ENCODE measurements around the gene USP27X. TPM values are rescaled to one million over a fixed set of nuclear protein-coding genes. Genes with fewer than 3 reads are reported as not detected.

USP27X gene
- total RNA-seq, 2 donors from 2014 or later = 1.0 to 2.4 TPM

DNA sequence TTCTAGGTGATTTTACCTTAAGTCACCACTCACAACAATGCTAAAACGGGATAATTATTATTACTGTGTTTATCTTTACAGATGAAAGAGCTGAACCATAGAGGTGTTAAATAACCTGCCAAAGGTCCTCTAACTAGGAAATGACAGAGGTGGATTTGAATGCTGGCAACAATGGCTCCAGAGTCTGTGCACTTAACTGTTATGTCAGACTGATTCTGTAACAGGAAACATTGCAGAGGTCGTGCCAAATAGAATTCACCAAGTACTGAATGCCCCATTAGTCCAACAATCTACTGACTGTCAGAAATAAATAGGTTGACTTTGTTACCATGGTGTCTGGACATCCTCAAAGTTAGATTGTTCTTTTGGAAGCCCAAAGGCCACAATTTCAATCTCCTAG is 20.9 kb upstream of the USP27X start:
- Histone ChIP-seq H3K4me3 (no peak overlapping the region), H3K27ac (no peak overlapping the region), H3K9me3 (no peaks in the 10 kb centered on the region), H3K36me3 (no peaks in the 10 kb centered on the region), H3K27me3 (no peaks in the 10 kb centered on the region), H3K4me1 (no peaks in the 10 kb centered on the region)
- DNase-seq (ENCODE audit: low spot score) = no peak
- TF ChIP-seq, protein P1, sequence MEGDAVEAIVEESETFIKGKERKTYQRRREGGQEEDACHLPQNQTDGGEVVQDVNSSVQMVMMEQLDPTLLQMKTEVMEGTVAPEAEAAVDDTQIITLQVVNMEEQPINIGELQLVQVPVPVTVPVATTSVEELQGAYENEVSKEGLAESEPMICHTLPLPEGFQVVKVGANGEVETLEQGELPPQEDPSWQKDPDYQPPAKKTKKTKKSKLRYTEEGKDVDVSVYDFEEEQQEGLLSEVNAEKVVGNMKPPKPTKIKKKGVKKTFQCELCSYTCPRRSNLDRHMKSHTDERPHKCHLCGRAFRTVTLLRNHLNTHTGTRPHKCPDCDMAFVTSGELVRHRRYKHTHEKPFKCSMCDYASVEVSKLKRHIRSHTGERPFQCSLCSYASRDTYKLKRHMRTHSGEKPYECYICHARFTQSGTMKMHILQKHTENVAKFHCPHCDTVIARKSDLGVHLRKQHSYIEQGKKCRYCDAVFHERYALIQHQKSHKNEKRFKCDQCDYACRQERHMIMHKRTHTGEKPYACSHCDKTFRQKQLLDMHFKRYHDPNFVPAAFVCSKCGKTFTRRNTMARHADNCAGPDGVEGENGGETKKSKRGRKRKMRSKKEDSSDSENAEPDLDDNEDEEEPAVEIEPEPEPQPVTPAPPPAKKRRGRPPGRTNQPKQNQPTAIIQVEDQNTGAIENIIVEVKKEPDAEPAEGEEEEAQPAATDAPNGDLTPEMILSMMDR (IDR thresholded peaks at IDR 0.05) = no peak

DNA sequence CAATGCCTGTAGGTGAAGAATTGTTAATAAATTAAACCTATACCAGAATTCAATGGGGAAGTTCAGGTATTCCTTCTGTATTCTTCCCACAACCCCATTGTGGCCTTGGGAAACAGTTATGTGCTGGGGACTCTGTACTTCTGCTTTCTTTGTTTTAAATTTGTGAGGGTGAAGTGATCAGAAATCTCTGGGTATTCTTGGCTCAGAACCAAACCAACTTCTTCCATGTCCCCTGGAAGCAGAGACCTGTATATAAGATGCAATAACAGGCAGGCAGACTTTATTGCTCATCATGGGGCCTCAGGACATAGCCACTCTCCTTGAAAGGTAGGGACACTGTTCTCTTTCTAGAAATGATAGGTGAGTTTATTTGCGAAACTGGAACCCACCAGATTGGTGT is 19.8 kb upstream of the USP27X start:
- Histone ChIP-seq H3K27ac (no peak overlapping the region), H3K4me1 (no peaks in the 10 kb centered on the region), H3K27me3 (no peaks in the 10 kb centered on the region), H3K36me3 (no peaks in the 10 kb centered on the region), H3K9me3 (no peaks in the 10 kb centered on the region), H3K4me3 (no peak overlapping the region)
- TF ChIP-seq, protein P1 (IDR thresholded peaks at IDR 0.05) = no peak
- no peak for DNase-seq (ENCODE audit: low spot score)

DNA sequence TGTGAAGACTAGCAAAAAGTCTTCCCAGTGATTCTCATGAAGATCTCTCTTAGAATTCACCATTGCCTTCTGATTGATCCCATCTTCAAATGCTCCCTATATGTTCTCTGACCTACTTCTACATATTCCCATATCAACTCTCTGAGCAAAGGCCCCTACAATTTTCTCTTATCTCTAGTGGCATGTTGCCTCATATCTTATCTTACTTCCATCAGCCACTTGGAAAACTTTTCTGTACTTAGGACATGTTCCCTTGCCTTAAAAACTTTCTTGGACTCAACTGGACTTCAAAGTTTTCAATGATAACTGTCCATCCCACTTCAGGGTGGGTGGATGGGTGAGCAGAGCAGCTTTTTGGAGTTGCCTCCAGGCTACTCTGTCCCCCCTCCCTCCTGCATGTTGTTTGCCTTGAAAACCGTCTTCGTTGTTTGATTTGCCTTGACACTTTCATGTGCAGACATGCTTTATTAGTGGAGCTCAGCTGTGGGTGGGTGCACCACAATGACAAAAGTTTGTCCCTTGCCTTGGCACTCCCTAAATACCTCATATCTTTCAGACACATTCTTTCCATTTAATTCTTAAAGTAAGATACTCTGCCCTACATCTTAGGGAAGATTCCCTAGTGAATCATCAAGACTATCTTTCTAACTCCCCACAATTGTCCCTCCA is 18.3 kb upstream of the USP27X start:
- H3K9me3 ChIP-seq = no peaks in the 10 kb centered on the region
- H3K27me3 ChIP-seq = no peaks in the 10 kb centered on the region
- no peak for DNase-seq (ENCODE audit: low spot score)
- no peaks in the 10 kb centered on the region for H3K36me3 ChIP-seq
- no peak overlapping the region for H3K4me3 ChIP-seq
- H3K4me1 ChIP-seq = no peaks in the 10 kb centered on the region
- no peak overlapping the region for H3K27ac ChIP-seq
- TF ChIP-seq, protein P1 (IDR thresholded peaks at IDR 0.05) = no peak

DNA sequence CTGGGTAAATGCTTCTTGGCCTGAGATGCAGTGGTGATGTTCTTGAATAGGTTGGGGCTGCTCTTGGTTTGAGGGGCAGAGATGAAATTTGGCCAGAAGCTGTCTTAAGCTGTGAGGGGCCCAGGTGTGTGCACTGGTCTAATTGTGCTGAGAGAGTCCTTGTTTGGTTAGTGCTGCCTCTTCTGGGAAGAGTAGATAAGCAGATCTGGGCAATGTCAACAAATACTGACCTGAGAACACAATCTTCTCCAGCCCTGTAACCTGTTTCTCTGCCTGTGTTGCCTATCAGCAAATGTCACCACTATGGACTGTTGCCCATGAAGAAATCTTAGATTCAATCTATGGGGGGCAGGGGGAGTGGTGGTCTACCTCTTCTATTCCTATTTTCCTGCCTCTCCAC is 17.2 kb upstream of the USP27X start:
- DNase-seq (ENCODE audit: low spot score) = no peak
- Histone ChIP-seq H3K4me1 (no peaks in the 10 kb centered on the region), H3K36me3 (no peaks in the 10 kb centered on the region), H3K4me3 (no peak overlapping the region), H3K27me3 (no peaks in the 10 kb centered on the region), H3K27ac (no peak overlapping the region), H3K9me3 (no peaks in the 10 kb centered on the region)
- TF ChIP-seq, protein P1 (IDR thresholded peaks at IDR 0.05) = no peak

DNA sequence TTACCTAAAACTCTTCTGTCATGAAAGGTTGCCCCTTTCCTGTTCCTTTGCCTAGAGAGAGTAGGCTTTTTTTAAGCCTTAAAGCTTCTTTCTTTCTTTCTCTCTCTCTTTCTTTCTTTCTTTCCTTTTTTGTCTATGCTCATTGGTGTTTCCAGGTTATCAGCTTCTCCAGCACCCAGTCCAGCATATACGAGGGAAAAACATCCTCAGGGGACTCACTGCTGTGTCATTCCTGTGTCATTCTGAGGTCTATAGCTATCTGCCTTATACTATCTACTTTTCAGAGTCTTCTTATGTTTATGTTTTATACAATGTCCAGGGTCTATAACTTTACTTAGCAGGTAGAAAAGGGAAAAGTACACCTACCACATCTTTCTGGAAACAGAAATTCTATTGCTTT is 10.5 kb upstream of the USP27X start:
- no peak overlapping the region for H3K27ac ChIP-seq
- no peaks in the 10 kb centered on the region for H3K9me3 ChIP-seq
- TF ChIP-seq, protein P1 (IDR thresholded peaks at IDR 0.05) = no peak
- DNase-seq (ENCODE audit: low spot score) = no peak
- no peak overlapping the region for H3K4me3 ChIP-seq
- no peaks in the 10 kb centered on the region for H3K36me3 ChIP-seq
- peaks cover 0 to 3% of the 10 kb centered on the region in 2 donors for H3K27me3 ChIP-seq
- no peaks in the 10 kb centered on the region for H3K4me1 ChIP-seq

DNA sequence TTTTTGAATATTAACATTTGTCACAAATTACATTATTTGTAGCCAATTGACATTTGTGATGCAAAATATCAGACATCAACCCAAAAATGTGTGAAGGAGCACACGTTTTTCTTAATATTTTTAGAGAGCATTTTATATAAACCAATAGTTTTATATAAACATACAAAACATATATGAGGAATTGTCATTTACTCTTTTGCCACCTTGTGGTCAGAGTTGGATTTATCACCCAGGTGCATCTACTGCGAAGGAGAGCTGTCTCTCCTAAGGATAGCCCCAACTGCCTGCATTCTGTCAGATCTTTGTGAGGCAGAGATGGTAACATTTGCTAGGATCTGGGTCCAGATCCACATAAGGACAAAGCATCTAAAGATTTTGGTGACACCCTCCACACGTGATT is 2.5 kb upstream of the USP27X start:
- Histone ChIP-seq H3K27me3 (no peaks in the 10 kb centered on the region), H3K4me3 (no peak overlapping the region), H3K27ac (no peak overlapping the region), H3K36me3 (no peaks in the 10 kb centered on the region), H3K4me1 (peaks cover 0 to 10% of the 10 kb centered on the region in 2 donors), H3K9me3 (no peaks in the 10 kb centered on the region)
- DNase-seq (ENCODE audit: low spot score) = no peak
- TF ChIP-seq, protein P1 (IDR thresholded peaks at IDR 0.05) = peak; percentile 22 to 64

Data from right atrium auricular region (tissue), 2 donors.